ENCODE results near the gene ZNF521.

DNA sequence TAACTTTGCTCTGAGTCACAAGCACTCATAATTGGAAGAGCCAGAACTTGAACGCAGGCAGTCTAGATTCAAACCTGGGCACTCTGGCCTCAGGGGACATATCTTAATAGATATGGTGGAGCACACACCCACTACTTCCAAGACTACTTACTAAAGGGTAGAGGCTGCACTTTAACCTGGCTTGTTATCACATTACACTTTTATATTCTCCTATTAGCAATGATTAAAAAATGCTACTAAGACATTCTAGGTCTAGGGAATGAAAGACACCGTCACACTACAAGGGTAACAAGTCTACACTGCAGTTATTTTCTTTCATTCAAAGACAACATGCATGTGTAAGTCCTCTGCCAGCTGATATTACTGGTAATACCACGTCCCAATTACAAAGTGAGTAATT is 258.8 kb downstream of the ZNF521 start:
- TF ChIP-seq CTCF (IDR thresholded peaks at IDR 0.05; ENCODE audit: low read depth, low read length) (no peak), POLR2A (IDR thresholded peaks at IDR 0.05; ENCODE audit: extremely low read depth, insufficient read length) (no peak)
